KMS-11 (cell line): ENCODE measurements around the gene STK32B.

Experiments
- H2AFZ ChIP-seq: fragments of 200-600 bp; sonication (generic); 2 replicates; pipeline ENCODE4 v1.6.1; 2016; ENCODE audit warnings: antibody characterized with exemption, mixed run types, low read depth
- H3K27ac ChIP-seq: fragments of 200-600 bp; sonication (generic); 2 replicates; pipeline ENCODE4 v1.6.1; 2016; ENCODE audit warnings: mild to moderate bottlenecking, mixed run types
- H3K27me3 ChIP-seq: fragments of 200-600 bp; sonication (generic); 2 replicates; pipeline ENCODE4 v1.6.1; 2017; ENCODE audit warnings: mild to moderate bottlenecking, low read depth, mixed run types, moderate library complexity; ENCODE audit not compliant: insufficient read depth
- H3K36me3 ChIP-seq: fragments of 200-600 bp; sonication (generic); 2 replicates; pipeline ENCODE4 v1.6.1; 2017; ENCODE audit warnings: mild to moderate bottlenecking, mixed run types; ENCODE audit not compliant: insufficient read depth
- H3K4me1 ChIP-seq: fragments of 200-600 bp; sonication (generic); 2 replicates; pipeline ENCODE4 v1.6.1; 2016; ENCODE audit warnings: mild to moderate bottlenecking, low read depth, mixed run types; ENCODE audit not compliant: poor library complexity, severe bottlenecking
- H3K4me2 ChIP-seq: fragments of 200-600 bp; sonication (generic); 2 replicates; pipeline ENCODE4 v1.7.0; 2016; ENCODE audit warnings: mild to moderate bottlenecking, mixed run types
- H3K4me3 ChIP-seq: fragments of 200-600 bp; sonication (generic); IDR thresholded peaks from 2 replicates; pipeline ENCODE4 v1.6.1; 2017; ENCODE audit warnings: low read depth, low read length, mixed read lengths; ENCODE audit not compliant: insufficient read depth
- H3K79me2 ChIP-seq: fragments of 200-600 bp; sonication (generic); 2 replicates; pipeline ENCODE4 v1.6.1; 2016; ENCODE audit warnings: low read depth, mixed run types; ENCODE audit not compliant: insufficient read depth
- H3K9ac ChIP-seq: fragments of 200-600 bp; sonication (generic); 2 replicates; pipeline ENCODE4 v1.6.1; 2016; ENCODE audit warnings: mild to moderate bottlenecking, mixed run types
- H4K20me1 ChIP-seq: fragments of 200-600 bp; sonication (generic); 2 replicates; pipeline ENCODE4 v1.6.1; 2016; ENCODE audit warnings: mild to moderate bottlenecking, mixed run types; ENCODE audit not compliant: insufficient read depth
- TF ChIP-seq, protein P1 (sequence below): fragments of 200-600 bp; sonication (generic); conservative IDR thresholded peaks from 2 replicates; pipeline ENCODE4 v1.6.1; 2017; ENCODE audit warnings: low read depth, mild to moderate bottlenecking, antibody characterized with exemption, low read length, moderate library complexity, mixed read lengths

Gene STK32B

DNA sequence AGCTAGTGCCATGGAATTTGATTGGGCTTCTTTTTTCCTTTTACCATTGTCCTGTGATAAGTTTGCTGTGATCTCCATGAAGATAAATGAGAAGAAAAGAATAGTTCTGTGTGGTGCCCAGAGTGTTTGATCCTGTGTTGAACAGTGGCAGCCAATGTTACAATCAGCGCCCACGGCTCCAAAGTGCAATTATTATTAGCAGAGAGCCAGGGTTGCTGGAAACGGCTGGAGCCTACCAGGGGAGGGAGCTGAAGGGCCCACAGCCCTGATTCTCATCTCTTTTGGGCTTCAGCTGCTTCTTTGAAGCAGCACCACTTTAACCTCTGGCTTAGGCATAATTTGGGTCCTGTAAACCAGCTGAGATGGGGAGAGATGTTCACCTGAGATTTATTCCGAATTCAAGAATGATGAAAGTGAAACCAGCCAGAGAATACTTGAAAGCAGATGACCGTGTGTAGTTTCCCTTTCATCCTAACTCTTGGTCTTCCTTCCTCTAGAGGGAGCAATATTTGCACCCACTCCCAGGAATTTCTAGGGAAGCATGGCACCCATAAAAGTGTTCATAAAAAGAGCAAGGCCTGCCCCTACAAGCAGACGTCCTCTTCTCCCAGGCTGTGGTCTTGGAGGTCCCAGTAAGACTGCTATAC, 358.8 kb downstream of the STK32B start:
- Histone ChIP-seq H3K4me1 (no peaks in the 10 kb centered on the region), H3K4me3 (no peak overlapping the region), H3K36me3 (no peaks in the 10 kb centered on the region), H3K9ac (no peak overlapping the region), H3K79me2 (no peaks in the 10 kb centered on the region), H3K4me2 (no peak overlapping the region), H4K20me1 (no peaks in the 10 kb centered on the region), H3K27me3 (no peaks in the 10 kb centered on the region), H2AFZ (no peak overlapping the region), H3K27ac (no peak overlapping the region)
- TF ChIP-seq, protein P1, sequence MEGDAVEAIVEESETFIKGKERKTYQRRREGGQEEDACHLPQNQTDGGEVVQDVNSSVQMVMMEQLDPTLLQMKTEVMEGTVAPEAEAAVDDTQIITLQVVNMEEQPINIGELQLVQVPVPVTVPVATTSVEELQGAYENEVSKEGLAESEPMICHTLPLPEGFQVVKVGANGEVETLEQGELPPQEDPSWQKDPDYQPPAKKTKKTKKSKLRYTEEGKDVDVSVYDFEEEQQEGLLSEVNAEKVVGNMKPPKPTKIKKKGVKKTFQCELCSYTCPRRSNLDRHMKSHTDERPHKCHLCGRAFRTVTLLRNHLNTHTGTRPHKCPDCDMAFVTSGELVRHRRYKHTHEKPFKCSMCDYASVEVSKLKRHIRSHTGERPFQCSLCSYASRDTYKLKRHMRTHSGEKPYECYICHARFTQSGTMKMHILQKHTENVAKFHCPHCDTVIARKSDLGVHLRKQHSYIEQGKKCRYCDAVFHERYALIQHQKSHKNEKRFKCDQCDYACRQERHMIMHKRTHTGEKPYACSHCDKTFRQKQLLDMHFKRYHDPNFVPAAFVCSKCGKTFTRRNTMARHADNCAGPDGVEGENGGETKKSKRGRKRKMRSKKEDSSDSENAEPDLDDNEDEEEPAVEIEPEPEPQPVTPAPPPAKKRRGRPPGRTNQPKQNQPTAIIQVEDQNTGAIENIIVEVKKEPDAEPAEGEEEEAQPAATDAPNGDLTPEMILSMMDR = no peak

DNA sequence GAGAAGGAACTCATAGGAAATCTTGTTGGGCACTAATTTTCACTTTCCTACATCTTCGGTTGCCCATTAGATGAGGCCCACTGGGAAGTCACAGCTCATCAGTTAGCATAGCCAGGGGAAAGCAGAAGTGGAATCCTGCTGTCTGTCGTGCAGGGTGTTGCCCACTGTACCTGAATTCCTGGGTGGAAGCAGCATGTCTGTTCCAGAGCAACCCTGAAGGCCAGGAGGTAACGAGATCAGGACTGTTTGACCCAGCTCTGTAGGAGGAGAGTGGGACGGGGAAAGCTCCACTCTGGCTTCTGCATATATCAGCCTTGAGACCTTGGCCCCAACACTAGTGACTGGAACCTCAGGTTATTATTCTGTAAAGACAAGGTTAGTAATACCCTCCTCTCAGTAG, 361.0 kb downstream of the STK32B start:
- H3K79me2 ChIP-seq = no peaks in the 10 kb centered on the region
- no peak overlapping the region for H3K4me3 ChIP-seq
- TF ChIP-seq, protein P1 = no peak

DNA sequence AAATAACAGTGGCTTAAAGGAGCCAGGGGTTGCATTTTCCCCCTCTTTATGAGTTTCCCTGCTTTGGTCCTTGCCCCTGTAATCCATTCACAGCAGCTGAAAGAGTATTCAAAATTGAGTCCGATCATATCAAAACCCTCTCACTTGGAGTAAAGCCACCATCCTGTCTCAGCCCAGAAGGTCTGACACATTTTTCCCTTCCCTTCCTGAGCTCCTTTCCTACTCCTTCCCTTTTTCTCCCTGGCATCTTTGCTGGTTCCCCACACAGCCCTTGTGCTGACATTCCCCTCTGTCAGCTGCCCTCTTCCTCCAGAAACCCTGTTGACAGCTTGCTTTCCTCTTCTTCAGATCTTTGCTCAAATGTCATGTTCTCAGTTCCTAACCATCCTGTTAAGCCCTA, 361.5 kb downstream of the STK32B start:
- H3K4me3 ChIP-seq = no peak overlapping the region
- no peak overlapping the region for H3K9ac ChIP-seq
- no peak overlapping the region for H3K4me2 ChIP-seq
- peaks cover 17% of the 10 kb centered on the region for H3K4me1 ChIP-seq
- TF ChIP-seq, protein P1 = no peak
- no peaks in the 10 kb centered on the region for H3K36me3 ChIP-seq
- no peak overlapping the region for H3K27ac ChIP-seq
- no peaks in the 10 kb centered on the region for H3K27me3 ChIP-seq
- no peaks in the 10 kb centered on the region for H3K79me2 ChIP-seq
- H4K20me1 ChIP-seq = no peaks in the 10 kb centered on the region
- no peak overlapping the region for H2AFZ ChIP-seq

More for the DNA sequence above, 361.0 kb downstream of the STK32B start:
- Histone ChIP-seq H3K4me1 (peaks cover 16% of the 10 kb centered on the region), H2AFZ (no peak overlapping the region), H3K4me2 (no peak overlapping the region), H3K27ac (no peak overlapping the region), H3K36me3 (no peaks in the 10 kb centered on the region), H3K9ac (no peak overlapping the region), H3K27me3 (no peaks in the 10 kb centered on the region), H4K20me1 (no peaks in the 10 kb centered on the region)

DNA sequence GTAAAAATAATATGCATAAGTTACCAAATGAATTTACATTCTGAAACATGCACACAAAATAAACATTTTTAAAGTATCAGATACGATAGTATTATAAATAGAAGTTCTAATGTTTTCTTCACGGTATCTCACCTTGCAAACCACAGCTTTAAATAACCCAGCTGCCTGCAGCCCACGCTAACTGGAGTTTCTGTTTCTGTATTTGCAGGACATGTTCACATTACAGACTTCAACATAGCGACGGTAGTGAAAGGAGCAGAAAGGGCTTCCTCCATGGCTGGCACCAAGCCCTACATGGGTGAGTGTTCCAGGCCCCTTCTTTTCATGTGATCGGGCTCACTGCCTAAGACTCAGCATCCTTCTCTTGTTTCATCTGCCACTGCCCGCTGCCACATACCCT, 365.4 kb downstream of the STK32B start:
- no peaks in the 10 kb centered on the region for H4K20me1 ChIP-seq
- H3K79me2 ChIP-seq = no peaks in the 10 kb centered on the region
- peaks cover 17% of the 10 kb centered on the region for H3K4me1 ChIP-seq
- H3K9ac ChIP-seq = no peak overlapping the region
- H3K27ac ChIP-seq = 0 out of 2 replicates have a peak overlapping the region, but pooled peaks have one; percentile 4
- peak overlapping the region; percentile 29 for H3K4me2 ChIP-seq
- TF ChIP-seq, protein P1 = no peak
- H3K4me3 ChIP-seq = no peak overlapping the region
- H3K27me3 ChIP-seq = no peaks in the 10 kb centered on the region
- H3K36me3 ChIP-seq = no peaks in the 10 kb centered on the region
- no peak overlapping the region; the same call in 1 of the 2 replicates for H2AFZ ChIP-seq
